Occipital lobe (tissue), 2 donors: Measurements from ENCODE around the gene MEI4. TPM values are rescaled to one million over a fixed set of nuclear protein-coding genes. Genes with fewer than 3 reads are reported as not detected.
"Not testable (repeated sequence)": the region's sequence is repeated elsewhere in the genome, so short reads cannot be mapped to it uniquely, and the experiment has no call there.

Experiments used
- DNase-seq: peaks from one replicate; lab custom pipeline; 2025; lab: John Stamatoyannopoulos, UW
- total RNA-seq: library from RNA; depleted of rRNA; stranded (reverse); fragments of >200 nt; gene quantifications from one replicate; pipeline ENCODE4 v1.2.3, GENCODE V29; 2014

Gene MEI4
- total RNA-seq, 1 donor from 2014 or later = 0.47 TPM

DNA sequence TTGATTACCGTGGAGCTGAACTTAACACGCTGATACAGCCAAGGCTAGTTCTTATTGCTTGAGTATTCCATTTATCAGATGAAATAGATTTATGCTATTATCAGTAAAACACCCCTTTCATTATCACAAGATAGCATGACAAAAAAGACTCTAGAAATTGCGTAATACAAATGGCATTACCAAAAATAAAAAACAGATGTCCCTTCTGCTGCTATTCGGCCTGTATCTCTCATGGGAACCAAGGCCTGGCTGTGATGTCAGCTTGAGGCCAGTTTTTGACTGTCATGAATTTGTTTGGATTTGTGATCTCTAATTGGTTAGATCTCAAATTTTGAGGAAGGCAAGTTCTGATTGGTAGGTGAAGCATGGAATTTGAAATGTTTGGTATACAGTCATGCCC, 25.2 kb downstream of the MEI4 start:
- no peak for DNase-seq

DNA sequence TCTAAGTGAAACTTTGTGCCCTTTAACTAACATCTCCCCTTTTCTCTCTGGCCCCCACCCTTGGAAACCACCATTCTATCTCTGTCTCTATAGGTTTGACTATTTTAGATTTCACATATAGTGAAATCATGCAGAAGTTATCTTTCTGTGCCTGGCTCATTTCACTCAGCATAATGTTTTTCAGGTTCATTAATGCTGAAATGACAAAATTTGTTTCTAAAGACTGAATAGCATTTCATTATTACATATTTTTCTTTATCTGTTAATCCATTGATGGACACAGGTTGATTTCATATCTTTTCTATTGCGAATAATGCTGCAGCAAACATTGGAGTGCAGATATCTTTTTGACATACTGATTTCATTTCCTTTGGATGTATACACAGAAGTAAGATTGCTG, 30.7 kb downstream of the MEI4 start:
- DNase-seq = no peak

DNA sequence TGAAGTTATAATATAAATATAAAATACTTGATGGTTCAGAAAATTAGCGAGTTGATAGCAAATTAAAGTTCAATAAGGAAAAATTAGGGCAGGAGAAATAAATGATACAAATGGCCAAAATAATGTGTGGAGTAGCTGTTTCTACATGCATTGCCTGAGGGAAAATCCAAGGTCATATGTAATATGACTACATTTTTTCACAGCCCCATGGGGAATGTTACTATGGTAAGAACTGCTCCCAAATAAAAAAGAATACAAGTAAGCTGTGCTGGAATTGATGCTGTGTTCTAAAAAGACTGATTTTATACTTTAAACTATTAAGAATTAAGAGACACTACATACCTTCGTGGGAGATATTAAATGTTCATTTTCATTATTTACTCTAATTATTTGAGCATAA, 34.1 kb downstream of the MEI4 start:
- DNase-seq = no peak

DNA sequence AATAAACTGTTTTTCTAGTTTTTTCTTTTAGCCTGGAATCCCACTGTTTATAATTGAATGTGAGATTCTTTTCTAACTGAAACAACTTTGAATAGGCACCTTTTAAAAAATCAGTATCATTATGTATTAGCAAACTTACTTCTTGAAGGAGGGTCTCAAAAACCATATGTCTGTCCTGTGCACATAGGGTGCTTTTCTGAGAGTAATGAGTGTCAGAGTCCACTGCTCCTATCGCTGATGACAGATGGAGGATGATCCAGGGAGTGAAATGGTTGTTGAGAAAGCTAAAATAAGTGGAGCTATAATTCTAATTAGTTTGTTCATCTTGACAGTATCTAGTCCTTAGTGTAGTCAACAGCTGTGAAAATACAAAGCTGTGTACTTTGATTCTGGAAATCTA, 35.8 kb downstream of the MEI4 start:
- no peak for DNase-seq

DNA sequence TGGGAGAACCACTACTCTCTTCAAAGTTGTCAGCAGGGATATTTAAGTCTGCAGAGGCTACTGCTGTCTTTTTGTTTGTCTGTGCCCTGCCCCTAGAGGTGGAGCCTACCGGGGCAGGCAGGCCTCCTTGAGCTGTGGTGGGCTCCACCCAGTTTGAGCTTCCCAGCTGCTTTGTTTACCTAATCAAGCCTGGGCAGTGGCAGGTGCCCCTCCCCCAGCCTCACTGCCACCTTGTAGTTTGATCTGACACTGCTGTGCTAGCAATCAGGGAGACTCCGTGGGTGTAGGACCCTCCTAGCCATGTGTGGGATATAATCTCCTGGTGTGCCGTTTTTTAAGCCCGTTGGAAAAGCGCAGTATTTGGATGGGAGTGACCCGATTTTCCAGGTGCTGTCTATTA, 47.3 kb downstream of the MEI4 start:
- DNase-seq = not testable (repeated sequence)

DNA sequence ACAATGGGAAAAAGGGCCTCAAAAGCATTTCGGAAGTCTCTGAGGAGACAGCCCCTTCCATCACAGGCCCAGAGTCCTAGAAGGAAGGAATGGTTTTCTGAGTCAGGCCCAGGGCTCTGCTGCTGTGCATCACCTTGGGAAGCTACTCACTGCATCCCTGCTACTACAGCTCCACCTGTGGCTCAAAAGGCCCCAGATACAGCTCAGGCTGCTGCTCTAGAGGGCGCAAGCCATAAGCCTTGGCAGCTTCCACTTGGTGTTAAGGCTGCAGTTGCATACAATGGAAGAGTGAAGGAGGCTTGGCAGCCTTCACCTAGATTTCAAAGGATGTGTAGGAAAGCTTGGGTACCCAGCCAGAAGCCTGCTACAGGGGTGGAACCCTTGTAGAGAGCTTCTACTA, 54.8 kb downstream of the MEI4 start:
- DNase-seq = no peak

DNA sequence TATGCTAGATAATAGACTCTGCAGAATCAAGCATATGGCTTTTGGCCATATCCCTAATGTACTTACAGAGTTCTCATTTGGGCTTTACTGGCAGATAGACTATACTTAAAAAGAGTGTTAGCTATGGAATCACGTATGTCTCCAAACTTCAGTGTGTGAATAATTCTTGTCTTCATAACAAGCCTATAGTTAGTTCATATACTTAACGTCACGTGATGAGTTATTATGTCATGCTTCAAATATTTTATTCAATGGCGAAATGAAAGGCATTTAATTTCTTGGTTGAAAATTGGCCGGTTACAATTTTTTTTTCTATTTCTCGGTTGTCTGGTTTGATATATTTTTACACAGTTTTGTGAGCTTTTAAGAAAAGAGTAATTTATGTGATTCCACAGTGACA, 62.7 kb downstream of the MEI4 start:
- no peak for DNase-seq

DNA sequence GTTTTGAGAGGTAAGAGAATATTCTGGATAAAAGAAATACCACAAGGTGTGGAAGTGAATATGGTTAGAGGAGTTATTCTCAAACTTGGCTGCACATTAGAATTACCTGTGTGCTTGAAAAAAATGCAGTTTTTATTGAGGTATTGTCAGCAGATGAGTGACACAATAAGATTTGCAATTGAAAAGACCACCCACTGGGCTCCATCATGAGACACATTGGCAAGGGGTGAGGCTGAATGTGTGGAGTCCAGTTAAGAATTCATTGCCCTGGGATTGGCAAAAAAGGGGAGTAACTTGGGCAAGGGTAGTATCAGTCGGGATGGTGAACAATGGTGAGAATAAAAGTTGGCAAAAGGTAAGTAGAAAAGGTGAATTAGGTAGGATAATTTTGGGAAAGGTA, 63.5 kb downstream of the MEI4 start:
- no peak for DNase-seq

DNA sequence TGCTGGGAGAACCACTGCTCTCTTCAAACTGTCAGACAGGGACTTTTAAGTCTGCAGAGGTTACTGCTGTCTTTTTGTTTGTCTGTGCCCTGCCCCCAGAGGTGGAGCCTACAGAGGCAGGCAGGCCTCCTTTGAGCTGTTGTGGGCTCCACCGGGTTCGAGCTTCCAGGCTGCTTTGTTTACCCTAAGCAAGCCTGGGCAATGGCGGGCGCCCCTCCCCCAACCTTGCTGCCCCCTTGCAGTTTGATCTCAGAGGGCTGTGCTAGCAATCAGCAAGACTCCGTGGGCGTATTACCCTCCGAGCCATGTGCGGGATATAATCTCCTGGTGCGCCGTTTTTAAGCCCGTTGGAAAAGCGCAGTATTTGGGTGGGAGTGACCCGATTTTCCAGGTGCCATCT, 83.2 kb downstream of the MEI4 start:
- DNase-seq = not testable (repeated sequence)

DNA sequence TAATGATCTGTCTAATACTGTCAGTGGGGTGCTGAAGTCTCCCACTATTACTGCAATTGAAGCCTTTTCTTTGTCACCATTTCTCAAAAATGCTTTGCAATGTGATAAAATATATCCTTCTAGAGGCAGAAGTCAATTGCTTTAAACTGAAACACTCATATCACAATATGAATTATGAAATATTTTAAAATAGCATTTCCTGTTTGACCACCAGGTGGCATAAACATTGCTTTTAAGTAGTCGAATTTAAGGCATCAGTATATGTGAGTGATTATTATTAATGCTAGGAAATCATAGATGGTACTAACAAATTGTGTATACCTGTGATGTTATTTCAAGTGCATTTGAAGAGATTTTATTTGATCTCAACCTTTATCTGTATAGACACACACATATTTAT, 87.5 kb downstream of the MEI4 start:
- DNase-seq = no peak

DNA sequence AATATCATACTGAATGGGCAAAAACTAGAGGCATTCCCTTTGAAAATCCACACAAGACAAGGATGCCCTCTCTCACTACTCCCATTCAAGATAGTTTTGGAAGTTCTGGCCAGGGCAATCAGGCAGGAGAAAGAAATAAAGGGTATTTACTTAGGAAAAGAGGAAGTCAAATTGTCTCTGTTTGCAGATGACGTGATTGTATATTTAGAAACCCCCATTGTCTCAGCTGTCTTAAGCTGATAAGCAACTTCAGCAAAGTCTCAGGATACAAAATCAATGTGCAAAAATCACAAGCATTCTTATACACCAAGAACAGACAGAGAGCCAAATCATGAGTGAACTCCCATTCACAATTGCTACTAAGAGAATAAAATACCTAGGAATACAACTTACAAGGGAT, 99.3 kb downstream of the MEI4 start:
- DNase-seq = not testable (repeated sequence)

DNA sequence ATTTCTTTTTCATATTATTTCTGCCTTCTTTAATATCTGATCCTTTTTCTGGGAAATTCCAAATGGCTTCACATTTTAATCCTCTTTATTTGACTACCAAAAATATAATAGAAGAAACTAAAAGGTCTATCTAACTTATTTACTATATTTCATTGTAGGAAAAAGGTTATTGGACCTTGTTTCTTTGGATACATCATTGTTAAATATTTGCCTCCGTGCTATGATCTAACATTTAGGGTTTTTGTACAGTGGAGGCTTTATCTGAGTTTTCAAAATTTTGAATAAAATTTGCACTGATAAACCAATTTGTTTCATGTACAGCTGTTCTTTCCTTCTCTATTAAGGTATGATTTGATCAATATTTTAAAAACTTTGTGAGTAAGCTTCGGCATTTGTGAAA, 109.5 kb downstream of the MEI4 start:
- DNase-seq = no peak

DNA sequence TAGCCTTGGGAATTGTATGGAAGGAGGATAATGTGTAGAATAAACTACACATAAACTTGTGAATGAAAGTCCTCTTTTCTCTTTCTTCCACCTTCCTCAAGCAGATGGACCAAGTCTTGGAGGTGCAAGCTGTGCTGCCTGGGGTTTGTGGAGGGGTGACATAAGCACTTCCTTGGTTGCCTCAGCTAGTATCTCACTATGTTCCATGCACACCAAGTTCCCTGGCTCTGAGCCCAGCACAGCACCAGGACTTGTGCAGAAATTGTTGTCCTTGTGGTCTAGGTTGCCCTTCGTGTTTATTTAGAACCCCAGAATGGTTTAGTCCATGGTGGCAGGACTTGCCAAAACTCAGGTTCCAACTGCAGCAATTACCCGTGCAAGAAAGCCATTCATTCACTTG, 110.3 kb downstream of the MEI4 start:
- DNase-seq = no peak

DNA sequence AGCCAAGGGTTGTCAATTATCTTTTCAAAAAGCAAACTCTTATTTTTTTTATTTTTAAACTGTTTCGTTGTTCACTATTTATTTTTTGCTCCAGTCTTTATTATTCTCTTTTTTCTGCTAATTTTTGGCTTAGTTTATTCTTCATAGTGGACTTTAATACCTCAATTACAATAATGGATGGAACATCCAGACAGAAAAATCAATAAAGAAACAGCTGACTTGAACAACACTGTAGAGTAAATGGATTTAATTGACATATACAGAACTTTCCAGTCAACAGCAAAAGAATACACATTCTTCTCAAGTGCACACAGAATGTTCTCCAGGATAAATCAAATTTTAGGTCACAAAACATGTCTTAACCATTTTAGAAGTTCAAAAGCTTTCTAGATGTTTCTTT, 111.5 kb downstream of the MEI4 start:
- no peak for DNase-seq

DNA sequence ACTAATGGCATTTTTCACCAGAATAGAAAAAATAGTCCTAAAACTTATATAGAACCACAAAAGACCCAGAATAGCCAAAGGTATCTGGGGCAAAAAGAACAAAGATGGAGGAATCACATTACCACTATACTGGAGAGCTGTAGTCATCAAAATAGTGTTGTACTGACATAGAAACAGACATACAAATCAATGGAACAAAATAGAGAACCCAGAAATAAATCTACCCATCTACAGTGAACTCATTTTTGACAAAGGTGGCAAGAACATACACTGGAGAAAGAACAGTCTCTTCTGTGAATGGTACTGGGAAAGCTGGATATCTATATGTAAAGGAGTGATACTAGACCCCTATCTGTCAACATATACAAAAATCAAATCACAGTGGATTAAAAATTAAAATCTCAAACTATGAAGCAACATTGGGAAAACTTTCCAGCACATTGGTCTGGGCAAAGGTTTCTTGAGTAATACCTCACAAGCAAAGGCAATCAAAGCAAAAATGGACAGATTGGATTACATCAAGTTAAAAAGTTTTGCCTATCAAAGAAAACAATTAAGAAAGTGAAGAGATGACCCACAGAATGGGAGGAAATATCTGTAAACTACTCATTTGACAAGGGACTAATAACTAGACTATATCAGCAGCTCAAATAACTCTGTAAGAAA, 120.5 kb downstream of the MEI4 start:
- DNase-seq = no peak

DNA sequence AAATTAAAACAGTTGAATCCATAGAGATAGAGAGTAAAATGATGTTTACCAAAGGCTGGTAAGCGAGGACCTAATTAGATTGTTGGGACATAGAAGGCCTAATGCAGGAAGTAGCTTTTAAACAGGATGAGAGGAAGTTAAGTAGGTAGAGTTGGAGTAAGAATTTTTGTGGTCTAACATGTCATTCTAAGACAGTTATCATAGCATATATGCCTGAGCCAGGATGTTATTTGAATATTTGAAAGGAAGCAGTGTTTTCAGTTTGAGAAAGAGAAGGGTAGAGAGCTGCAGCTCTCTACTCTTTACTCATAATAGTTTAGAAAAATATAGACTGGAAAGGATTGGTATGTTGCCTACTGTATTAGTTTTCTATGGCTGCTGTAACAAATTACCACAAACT, 121.6 kb downstream of the MEI4 start:
- DNase-seq = no peak

DNA sequence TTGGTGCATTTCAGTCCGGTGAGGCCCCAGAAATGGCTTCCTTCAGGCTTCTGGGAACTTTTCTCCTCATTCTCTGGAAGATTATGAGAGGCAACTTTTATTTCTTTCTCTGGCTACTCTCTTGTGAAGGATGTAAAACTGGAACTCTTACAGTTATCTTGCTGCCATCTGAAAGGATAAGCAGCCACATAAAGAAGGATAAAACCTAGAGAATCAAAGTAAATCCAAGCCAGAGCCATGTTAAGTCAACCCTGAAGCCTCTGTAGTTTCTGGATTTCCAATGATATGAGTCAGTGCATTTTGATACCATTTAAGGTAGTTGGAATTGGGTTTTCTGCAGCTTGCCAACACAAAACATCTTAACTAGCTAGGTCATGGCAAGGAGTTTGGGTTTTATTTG, 123.6 kb downstream of the MEI4 start:
- no peak for DNase-seq

DNA sequence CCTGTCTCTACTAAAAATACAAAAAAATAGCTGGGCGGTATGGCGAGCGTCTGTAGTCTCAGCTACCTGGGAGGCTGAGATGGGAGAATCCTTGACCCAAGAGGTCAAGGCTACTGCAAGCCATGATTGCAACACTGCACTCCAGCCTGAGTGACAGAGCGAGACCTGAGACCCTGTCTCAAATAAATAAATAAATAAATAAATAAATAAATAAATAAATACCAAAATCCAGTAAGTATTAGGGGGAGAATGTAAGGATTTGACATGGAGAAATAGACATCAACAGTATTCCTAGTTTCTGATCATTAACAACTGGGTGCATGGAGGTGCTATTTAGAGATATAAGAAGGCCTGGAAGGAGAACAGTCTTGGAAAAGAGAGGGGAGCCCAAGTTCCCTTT, 125.7 kb downstream of the MEI4 start:
- DNase-seq = no peak

DNA sequence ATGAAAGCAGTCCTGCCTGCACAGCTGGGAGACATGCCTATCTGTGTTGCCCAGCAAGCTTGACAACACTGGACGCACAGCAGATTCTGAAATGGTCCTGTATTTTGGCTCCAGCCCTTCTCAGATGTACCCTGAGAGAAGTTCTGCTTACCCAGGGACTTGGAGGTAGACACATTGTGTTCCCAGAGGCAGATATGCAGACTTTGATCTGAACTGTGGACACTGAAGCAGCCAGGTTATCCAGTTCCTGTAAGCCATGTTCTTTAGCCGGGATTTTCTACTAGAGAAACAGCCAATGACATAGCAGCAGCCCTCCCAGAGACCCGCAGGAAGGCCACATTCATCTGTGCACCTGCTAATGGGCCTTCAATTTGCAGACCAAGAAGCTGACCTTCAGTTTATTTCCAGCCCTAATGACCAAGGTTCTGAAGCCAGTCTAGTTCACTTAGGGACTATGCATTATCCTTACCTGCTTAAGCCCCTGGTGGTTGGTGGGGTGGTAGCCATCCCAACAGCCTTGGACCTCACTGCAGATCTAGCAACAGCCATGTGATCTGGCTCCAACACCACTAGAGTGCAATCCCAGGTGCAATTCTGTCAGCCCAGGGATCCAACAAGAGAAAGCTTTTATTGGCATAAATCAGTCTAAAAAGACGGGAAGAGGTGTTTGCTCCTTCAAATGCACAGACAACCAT, 134.2 kb downstream of the MEI4 start:
- DNase-seq = no peak

DNA sequence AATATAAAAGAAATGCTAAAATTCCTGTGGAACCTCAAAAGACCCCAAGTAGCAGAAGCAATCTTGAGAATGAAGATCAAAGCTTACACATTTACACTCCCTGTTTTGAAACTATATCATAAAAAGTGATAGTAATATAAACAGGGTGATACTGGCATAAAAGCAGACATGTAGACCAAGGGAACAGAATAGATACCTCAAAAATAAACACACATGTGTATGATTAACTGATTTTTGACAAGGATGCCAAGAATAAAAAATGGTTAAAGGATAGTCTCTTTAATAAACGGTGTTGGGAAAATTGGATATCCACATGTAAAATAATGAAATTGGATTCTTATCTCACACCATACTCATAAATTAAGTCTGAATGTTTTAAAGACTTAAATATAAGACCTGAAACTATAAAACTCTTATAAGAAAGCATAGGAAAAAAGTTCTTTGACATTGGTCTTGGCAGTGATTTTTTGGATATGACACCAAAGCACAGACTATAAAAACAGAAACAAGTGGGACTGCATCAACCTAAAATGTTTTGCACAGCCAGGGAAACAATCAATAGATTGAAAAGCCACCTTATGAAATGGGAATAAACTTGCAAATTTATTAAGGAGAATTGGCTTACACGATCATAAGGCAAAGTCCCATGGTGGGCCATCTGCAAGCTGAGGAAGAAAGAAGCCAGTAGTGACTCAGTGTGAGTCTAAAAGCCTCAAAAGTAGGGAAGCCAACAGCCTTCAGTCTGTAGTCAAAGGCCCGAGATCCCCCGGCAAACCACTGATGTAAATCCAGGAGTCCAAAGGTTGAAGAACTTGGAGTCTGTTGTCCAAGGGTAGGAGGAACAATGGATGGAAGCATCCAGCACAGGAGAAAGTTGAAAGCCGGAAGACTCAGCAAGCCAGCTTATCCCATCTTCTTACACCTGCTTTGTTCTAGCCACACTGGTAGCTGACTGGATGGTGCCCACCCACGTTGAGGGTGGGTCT, 144.3 kb downstream of the MEI4 start:
- no peak for DNase-seq

DNA sequence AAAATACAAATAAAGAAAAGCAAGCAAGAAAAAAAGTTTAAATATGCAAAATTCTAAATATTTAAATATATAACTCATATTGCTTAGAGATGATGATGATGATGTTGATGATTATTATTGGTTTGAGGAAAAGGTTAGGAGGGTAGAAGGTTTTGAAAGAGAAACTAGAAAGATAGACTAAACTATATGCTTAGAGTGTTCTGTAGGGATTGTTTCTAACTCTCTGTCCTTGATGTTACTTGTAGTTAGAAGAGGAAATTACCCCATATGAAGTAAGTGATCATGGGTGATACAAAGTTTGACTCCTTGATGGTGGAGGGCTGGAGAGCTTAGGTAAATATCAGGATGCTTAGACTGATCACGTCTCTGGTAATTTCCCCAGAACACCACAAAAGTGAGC, 159.5 kb downstream of the MEI4 start:
- no peak for DNase-seq

DNA sequence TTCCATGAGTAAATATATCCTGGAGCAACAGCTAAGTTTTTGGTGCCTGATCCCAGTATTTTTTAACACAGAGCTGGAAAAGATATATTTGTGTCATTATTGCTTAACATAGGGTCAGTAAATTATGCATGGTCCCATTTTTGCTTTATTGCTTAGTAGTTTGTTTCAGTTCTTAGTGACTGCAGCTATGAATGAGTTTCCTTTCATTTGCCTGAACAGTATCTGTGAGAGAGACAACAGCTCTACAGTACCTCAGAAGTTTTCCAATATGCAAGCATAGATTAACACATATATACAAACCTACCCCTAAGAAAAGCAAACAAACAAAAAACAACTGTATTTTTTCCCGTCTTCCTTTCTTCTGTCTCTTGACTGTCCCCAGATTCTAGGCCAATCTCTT, 160.3 kb downstream of the MEI4 start:
- DNase-seq = no peak
